HEK293 (cell line): ENCODE results near the gene L3MBTL4.

ENCODE experiments used
- CTCF ChIA-PET: fragments of 350-600 bp; formaldehyde crosslinking; extraction: SDS; loops from one replicate; lab custom pipeline; 2021; ENCODE audit warnings: antibody characterized with exemption; lab: Yijun Ruan, JAX
- POLR2A ChIA-PET: fragments of 300-600 bp; formaldehyde crosslinking; extraction: SDS; loops from one replicate; lab custom pipeline; 2020; ENCODE audit warnings: antibody characterized with exemption, inconsistent platforms; lab: Yijun Ruan, JAX
- H3K27ac ChIP-seq: fragments of 200-500 bp; sonication (Bioruptor generic); 2 replicates; pipeline ENCODE4 v1.5.1; 2014; ENCODE audit warnings: low read depth, low read length, control low read depth, inconsistent platforms; ENCODE audit errors: extremely low read depth
- H3K36me3 ChIP-seq, 2 experiments: fragments of 200-500 bp in 1 of 2; sonication (Bioruptor generic) in 1 of 2; 1 replicate in 1 of 2; 2 replicates in 1 of 2; pipeline ENCODE4 v1.5.1; 2014 to 2017; ENCODE audit warnings: inconsistent platforms in 2 of 2, low read length in 2 of 2; ENCODE audit not compliant: control insufficient read depth in 2 of 2, insufficient read depth in 1 of 2
- H3K4me1 ChIP-seq: fragments of 200-500 bp; sonication (Bioruptor generic); 2 replicates; pipeline ENCODE4 v1.5.1; 2014; ENCODE audit warnings: mild to moderate bottlenecking, low read length, inconsistent platforms; ENCODE audit not compliant: control insufficient read depth, insufficient read depth
- H3K4me3 ChIP-seq: 2 replicates; pipeline ENCODE4 v1.5.1; 2011; ENCODE audit warnings: low read depth, mild to moderate bottlenecking, control low read depth, low read length, moderate library complexity
- H3K9me3 ChIP-seq: fragments of 200-500 bp; sonication (Bioruptor generic); 2 replicates; pipeline ENCODE4 v1.5.1; 2014; ENCODE audit warnings: low read depth, low read length, inconsistent platforms; ENCODE audit not compliant: control insufficient read depth, insufficient read depth
- FEZF1 ChIP-seq: fragments of 450-650 bp; formaldehyde crosslinking; IDR thresholded peaks from 2 replicates; pipeline ENCODE4 v1.5.1; 2016; ENCODE audit warnings: missing biosample characterization, missing genetic modification characterization
- GLIS1 ChIP-seq: fragments of 450-650 bp; formaldehyde crosslinking; IDR thresholded peaks from 2 replicates; pipeline ENCODE4 v1.5.1; 2016; ENCODE audit warnings: missing biosample characterization, missing genetic modification characterization
- HOXD13 ChIP-seq: sonication (generic); formaldehyde crosslinking; IDR thresholded peaks from 2 replicates; pipeline ENCODE4 v1.8.0; 2022; ENCODE audit warnings: missing genetic modification reagents, borderline replicate concordance
- INSM2 ChIP-seq: fragments of 450-650 bp; formaldehyde crosslinking; IDR thresholded peaks from 2 replicates; pipeline ENCODE4 v1.5.1; 2016; ENCODE audit warnings: missing biosample characterization, missing genetic modification characterization
- KLF1 ChIP-seq: fragments of 450-650 bp; formaldehyde crosslinking; IDR thresholded peaks from 2 replicates; pipeline ENCODE4 v1.5.1; 2016; ENCODE audit warnings: missing biosample characterization, missing genetic modification characterization
- PRDM2 ChIP-seq: fragments of 450-650 bp; formaldehyde crosslinking; IDR thresholded peaks from 2 replicates; pipeline ENCODE4 v1.5.1; 2016; ENCODE audit warnings: missing biosample characterization, missing genetic modification characterization, borderline replicate concordance
- ZBTB1 ChIP-seq: fragments of 450-650 bp; formaldehyde crosslinking; IDR thresholded peaks from 2 replicates; pipeline ENCODE4 v1.5.1; 2016; ENCODE audit warnings: missing biosample characterization, missing genetic modification characterization
- ZBTB21 ChIP-seq: fragments of 450-650 bp; formaldehyde crosslinking; IDR thresholded peaks from 2 replicates; pipeline ENCODE4 v1.5.1; 2017; ENCODE audit warnings: missing biosample characterization, missing genetic modification characterization
- ZBTB8A ChIP-seq: fragments of 450-650 bp; formaldehyde crosslinking; IDR thresholded peaks from 2 replicates; pipeline ENCODE4 v1.5.1; 2016; ENCODE audit warnings: missing biosample characterization, missing genetic modification characterization
- ZNF19 ChIP-seq: fragments of 450-650 bp; formaldehyde crosslinking; IDR thresholded peaks from 2 replicates; pipeline ENCODE4; 2016; ENCODE audit warnings: missing biosample characterization, missing genetic modification characterization, low read depth
- ZNF223 ChIP-seq: fragments of 450-650 bp; formaldehyde crosslinking; IDR thresholded peaks from 2 replicates; pipeline ENCODE4 v1.5.1; 2016; ENCODE audit warnings: missing biosample characterization, missing genetic modification characterization
- ZNF292 ChIP-seq: fragments of 450-650 bp; formaldehyde crosslinking; IDR thresholded peaks from 2 replicates; pipeline ENCODE4 v1.5.1; 2016; ENCODE audit warnings: low read depth, missing biosample characterization, missing genetic modification characterization, borderline replicate concordance
- ZNF37A ChIP-seq: fragments of 450-650 bp; IDR thresholded peaks from 2 replicates; pipeline ENCODE4 v1.5.1; 2018; ENCODE audit warnings: missing biosample characterization, missing genetic modification characterization
- ZNF433 ChIP-seq: fragments of 450-650 bp; formaldehyde crosslinking; IDR thresholded peaks from 2 replicates; pipeline ENCODE4 v1.5.1; 2016; ENCODE audit warnings: missing biosample characterization, missing genetic modification characterization, low read depth
- ZNF521 ChIP-seq: fragments of 450-650 bp; formaldehyde crosslinking; IDR thresholded peaks from 2 replicates; pipeline ENCODE4 v1.5.1; 2017; ENCODE audit warnings: missing biosample characterization, mild to moderate bottlenecking, missing genetic modification characterization
- ZNF558 ChIP-seq: fragments of 450-650 bp; formaldehyde crosslinking; IDR thresholded peaks from 2 replicates; pipeline ENCODE4 v1.5.1; 2016; ENCODE audit warnings: missing biosample characterization, missing genetic modification characterization
- ZNF571 ChIP-seq: fragments of 450-650 bp; formaldehyde crosslinking; IDR thresholded peaks from 2 replicates; pipeline ENCODE4 v1.5.0; 2017; ENCODE audit warnings: missing biosample characterization, missing genetic modification characterization
- ZNF692 ChIP-seq: fragments of 450-650 bp; formaldehyde crosslinking; IDR thresholded peaks from 2 replicates; pipeline ENCODE4 v1.5.1; 2016; ENCODE audit warnings: missing biosample characterization, missing genetic modification characterization
- ZSCAN30 ChIP-seq: fragments of 450-650 bp; IDR thresholded peaks from 2 replicates; pipeline ENCODE4 v1.5.1; 2018; ENCODE audit warnings: missing biosample characterization, mild to moderate bottlenecking, missing genetic modification characterization, moderate library complexity
- TF ChIP-seq, protein P1 (sequence below): fragments of 450-650 bp; formaldehyde crosslinking; IDR thresholded peaks from 2 replicates; pipeline ENCODE4 v1.5.1; 2016; ENCODE audit warnings: missing biosample characterization, missing genetic modification characterization

Gene L3MBTL4

DNA sequence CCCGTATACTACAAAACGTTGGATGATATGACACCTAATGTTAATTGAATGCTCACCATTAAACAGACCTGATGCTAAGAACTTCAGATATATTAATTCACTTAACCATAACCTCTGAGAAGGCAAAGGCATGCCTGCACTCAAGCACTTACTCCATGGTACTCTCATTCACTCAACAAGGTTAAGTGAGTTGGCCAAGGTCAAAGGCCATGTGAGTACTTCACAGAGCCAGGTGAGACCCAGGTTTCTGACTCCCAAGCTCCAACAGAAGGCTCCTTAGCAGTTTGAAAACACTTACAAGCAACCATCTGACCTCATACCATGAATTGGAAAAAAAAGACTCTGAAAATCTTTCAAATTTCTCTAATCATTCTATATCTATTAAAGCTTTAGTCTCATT is 198.8 kb downstream of the L3MBTL4 start:
- Histone ChIP-seq H3K9me3 (no peaks in the 10 kb centered on the region), H3K4me1 (no peaks in the 10 kb centered on the region), H3K4me3 (no peak overlapping the region), H3K36me3 (no peaks in the 10 kb centered on the region; a peak in 1 of 3 replicates), H3K27ac (no peak overlapping the region)
- ChIA-PET POLR2A (no interaction called here), CTCF (interaction anchor here (0.8 kb wide), 1 partner anchor 336 kb away, joined by 8 read pairs; no protein-coding TSS in a partner anchor)
- TF ChIP-seq ZNF37A (tag by site-specific recombination) (no peak), KLF1 (no peak), ZNF292 (tag by site-specific recombination) (no peak), INSM2 (tag by site-specific recombination) (no peak), ZNF433 (tag by site-specific recombination) (no peak), GLIS1 (no peak), ZBTB8A (tag by site-specific recombination) (no peak), ZNF558 (tag by site-specific recombination) (no peak), ZBTB21 (tag by site-specific recombination) (no peak)
- TF ChIP-seq, protein P1, sequence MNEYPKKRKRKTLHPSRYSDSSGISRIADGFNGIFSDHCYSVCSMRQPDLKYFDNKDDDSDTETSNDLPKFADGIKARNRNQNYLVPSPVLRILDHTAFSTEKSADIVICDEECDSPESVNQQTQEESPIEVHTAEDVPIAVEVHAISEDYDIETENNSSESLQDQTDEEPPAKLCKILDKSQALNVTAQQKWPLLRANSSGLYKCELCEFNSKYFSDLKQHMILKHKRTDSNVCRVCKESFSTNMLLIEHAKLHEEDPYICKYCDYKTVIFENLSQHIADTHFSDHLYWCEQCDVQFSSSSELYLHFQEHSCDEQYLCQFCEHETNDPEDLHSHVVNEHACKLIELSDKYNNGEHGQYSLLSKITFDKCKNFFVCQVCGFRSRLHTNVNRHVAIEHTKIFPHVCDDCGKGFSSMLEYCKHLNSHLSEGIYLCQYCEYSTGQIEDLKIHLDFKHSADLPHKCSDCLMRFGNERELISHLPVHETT (tag by site-specific recombination) = no peak

GRCh38 chr18:6211174-6211504 is 203.6 kb downstream of the L3MBTL4 start:
- TF ChIP-seq ZBTB1 (tag by site-specific recombination) (no peak), ZNF571 (tag by site-specific recombination) (no peak), ZNF692 (no peak), FEZF1 (no peak), ZSCAN30 (no peak), ZNF223 (tag by site-specific recombination) (no peak), ZNF521 (tag by site-specific recombination) (no peak), HOXD13 (no peak), GLIS1 (no peak), PRDM2 (tag by site-specific recombination) (no peak), ZNF19 (no peak)
- Histone ChIP-seq H3K4me3 (no peak overlapping the region), H3K27ac (no peak overlapping the region), H3K4me1 (no peaks in the 10 kb centered on the region), H3K9me3 (no peaks in the 10 kb centered on the region), H3K36me3 (no peaks in the 10 kb centered on the region; a peak in 1 of 3 replicates)
- ChIA-PET POLR2A (no interaction called here), CTCF (no interaction called here)
